ENCODE measurements around the gene TXNIP. TPM values are rescaled to one million over a fixed set of nuclear protein-coding genes. Genes with fewer than 3 reads are reported as not detected.

The TXNIP gene
- polyA plus RNA-seq, 1 of the 3 experiments (the other 2 are of a cell fraction) = 44.6 TPM

DNA sequence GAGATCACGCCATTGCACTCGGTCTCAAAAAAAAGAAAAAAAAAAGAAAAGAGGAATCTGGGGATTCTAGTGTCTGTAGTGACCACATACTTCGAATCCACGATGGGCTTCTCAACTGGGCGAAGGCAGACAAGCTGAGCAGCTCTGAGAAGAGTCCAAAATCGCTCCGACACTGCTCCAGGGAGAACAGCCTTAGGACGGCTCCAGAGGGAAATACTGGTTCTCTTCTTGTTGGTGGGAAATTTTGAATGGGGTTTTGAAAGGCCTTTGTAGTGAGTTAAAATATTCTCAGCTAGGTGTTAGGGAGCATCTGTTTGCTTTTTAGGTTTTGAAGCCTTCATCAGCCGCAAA is 43.4 kb upstream of the TXNIP start:
- Histone ChIP-seq H3K9me3 (no peaks in the 10 kb centered on the region), H3K27ac (ENCODE audit: low read depth in 2 of 2, low read length in 1 of 2) (peak overlapping the region in 1 of 2 experiments; percentile 88; a peak in 1 of 4 replicates), H3K4me1 (ENCODE audit: control insufficient read depth in 1 of 2, insufficient read depth in 2 of 2, low read depth in 1 of 2, low read length in 1 of 2) (peaks cover 0 to 2% of the 10 kb centered on the region in 2 experiments; a peak in 2 of 4 replicates), H3K36me3 (replicated peaks in 1 of 2; ENCODE audit: control insufficient read depth in 1 of 2, insufficient read depth in 2 of 2, low read length in 1 of 2) (no peaks in the 10 kb centered on the region), H3K4me3 (ENCODE audit: low read depth in 2 of 2, low read length in 1 of 2) (peak overlapping the region; percentile 64 to 91), H2AFZ (ENCODE audit: low read depth) (peak overlapping the region; percentile 53; the same call in 1 of the 2 replicates), H4K20me1 (ENCODE audit: insufficient read depth) (no peaks in the 10 kb centered on the region; the same call in 1 of the 2 replicates), H3F3A (replicated peaks; ENCODE audit: insufficient read depth) (peaks cover 49% of the 10 kb centered on the region), H3K27me3 (ENCODE audit: insufficient read depth) (no peaks in the 10 kb centered on the region), H3K9ac (peak overlapping the region; percentile 86; the same call in 1 of the 2 replicates), H3K4me2 (peak overlapping the region; percentile 92), H3K9me2 (no peaks in the 10 kb centered on the region), H3K79me2 (ENCODE audit: insufficient read depth) (no peaks in the 10 kb centered on the region)
- ChIA-PET POLR2A (interaction anchor here (5.4 kb wide), 1 partner anchor 12 kb away, joined by 35 read pairs; no protein-coding TSS in a partner anchor), CTCF (interaction anchor here (0.7 to 3.1 kb wide), 5 partner anchors 8 to 148 kb away, joined by 3 to 11 read pairs (median 4); no protein-coding TSS in a partner anchor)
- WGBS (ENCODE audit: low lambda C conversion rate) = 44% methylated on average over 9 of the region's 9 CpGs
- no peak for TF ChIP-seq RXRA (IDR thresholded peaks at IDR 0.05; ENCODE audit: borderline replicate concordance, low read depth)
- no peak for TF ChIP-seq JUND (IDR thresholded peaks at IDR 0.05)
- TF ChIP-seq, protein P1, sequence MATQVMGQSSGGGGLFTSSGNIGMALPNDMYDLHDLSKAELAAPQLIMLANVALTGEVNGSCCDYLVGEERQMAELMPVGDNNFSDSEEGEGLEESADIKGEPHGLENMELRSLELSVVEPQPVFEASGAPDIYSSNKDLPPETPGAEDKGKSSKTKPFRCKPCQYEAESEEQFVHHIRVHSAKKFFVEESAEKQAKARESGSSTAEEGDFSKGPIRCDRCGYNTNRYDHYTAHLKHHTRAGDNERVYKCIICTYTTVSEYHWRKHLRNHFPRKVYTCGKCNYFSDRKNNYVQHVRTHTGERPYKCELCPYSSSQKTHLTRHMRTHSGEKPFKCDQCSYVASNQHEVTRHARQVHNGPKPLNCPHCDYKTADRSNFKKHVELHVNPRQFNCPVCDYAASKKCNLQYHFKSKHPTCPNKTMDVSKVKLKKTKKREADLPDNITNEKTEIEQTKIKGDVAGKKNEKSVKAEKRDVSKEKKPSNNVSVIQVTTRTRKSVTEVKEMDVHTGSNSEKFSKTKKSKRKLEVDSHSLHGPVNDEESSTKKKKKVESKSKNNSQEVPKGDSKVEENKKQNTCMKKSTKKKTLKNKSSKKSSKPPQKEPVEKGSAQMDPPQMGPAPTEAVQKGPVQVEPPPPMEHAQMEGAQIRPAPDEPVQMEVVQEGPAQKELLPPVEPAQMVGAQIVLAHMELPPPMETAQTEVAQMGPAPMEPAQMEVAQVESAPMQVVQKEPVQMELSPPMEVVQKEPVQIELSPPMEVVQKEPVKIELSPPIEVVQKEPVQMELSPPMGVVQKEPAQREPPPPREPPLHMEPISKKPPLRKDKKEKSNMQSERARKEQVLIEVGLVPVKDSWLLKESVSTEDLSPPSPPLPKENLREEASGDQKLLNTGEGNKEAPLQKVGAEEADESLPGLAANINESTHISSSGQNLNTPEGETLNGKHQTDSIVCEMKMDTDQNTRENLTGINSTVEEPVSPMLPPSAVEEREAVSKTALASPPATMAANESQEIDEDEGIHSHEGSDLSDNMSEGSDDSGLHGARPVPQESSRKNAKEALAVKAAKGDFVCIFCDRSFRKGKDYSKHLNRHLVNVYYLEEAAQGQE (IDR thresholded peaks at IDR 0.05; ENCODE audit: low read depth, low read length) = no peak
- no peak for TF ChIP-seq RCOR1 (IDR thresholded peaks at IDR 0.05; ENCODE audit: low read length)
- TF ChIP-seq, protein P2, sequence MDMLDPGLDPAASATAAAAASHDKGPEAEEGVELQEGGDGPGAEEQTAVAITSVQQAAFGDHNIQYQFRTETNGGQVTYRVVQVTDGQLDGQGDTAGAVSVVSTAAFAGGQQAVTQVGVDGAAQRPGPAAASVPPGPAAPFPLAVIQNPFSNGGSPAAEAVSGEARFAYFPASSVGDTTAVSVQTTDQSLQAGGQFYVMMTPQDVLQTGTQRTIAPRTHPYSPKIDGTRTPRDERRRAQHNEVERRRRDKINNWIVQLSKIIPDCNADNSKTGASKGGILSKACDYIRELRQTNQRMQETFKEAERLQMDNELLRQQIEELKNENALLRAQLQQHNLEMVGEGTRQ (IDR thresholded peaks at IDR 0.05; ENCODE audit: borderline replicate concordance, low read depth, low read length) = no peak
- TF ChIP-seq, protein P3, sequence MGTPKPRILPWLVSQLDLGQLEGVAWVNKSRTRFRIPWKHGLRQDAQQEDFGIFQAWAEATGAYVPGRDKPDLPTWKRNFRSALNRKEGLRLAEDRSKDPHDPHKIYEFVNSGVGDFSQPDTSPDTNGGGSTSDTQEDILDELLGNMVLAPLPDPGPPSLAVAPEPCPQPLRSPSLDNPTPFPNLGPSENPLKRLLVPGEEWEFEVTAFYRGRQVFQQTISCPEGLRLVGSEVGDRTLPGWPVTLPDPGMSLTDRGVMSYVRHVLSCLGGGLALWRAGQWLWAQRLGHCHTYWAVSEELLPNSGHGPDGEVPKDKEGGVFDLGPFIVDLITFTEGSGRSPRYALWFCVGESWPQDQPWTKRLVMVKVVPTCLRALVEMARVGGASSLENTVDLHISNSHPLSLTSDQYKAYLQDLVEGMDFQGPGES (IDR thresholded peaks at IDR 0.05; ENCODE audit: low read depth, low read length) = no peak
- no peak for TF ChIP-seq ELF1 (IDR thresholded peaks at IDR 0.05)
- no peak for DNase-seq

DNA sequence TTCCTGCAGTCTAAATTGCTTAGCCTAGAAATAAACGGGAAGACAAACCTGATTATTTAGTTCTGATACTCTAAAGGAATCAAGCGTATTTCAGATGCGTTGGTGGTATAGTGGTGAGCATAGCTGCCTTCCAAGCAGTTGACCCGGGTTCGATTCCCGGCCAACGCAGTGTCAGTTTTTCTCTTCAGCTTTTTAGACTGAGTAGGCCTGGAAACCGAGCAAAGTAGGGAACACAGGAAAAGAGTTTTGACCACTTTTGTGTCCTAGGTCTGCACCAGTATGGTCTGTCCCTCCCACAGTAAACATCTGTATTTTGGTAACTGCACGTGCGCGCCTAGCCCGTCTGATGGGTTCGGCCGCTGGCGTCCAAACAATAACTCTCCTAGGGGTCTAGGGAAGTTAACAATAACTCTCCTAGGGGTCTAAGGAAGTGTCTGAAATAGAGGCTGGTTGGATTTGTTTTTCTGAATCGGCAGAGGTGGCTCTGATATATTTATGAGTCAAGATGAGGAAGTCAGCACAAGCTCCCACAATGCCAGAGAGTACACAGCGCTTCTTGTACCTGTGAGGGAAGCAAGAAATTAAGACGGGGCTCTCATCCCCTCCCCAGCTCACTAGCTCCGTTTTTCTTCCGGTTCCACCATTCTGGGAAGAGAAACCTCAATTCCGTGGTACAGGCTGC is 40.7 kb upstream of the TXNIP start:
- H3K79me2 ChIP-seq (ENCODE audit: insufficient read depth) = no peaks in the 10 kb centered on the region
- peak overlapping the region; percentile 99 for H2AFZ ChIP-seq (ENCODE audit: low read depth)
- ChIA-PET POLR2A (interaction anchor here (1.8 to 5.4 kb wide), 2 partner anchors 11 to 15 kb away, joined by 4 to 35 read pairs; no protein-coding TSS in a partner anchor), CTCF (interaction anchor here (1.9 to 3.1 kb wide), 2 partner anchors 60 to 145 kb away, joined by 7 to 11 read pairs; no protein-coding TSS in a partner anchor)
- no peak for DNase-seq
- peak overlapping the region; percentile 78 to 88 for H3K27ac ChIP-seq (ENCODE audit: low read depth in 2 of 2, low read length in 1 of 2)
- H3K9ac ChIP-seq = peak overlapping the region; percentile 86
- no peaks in the 10 kb centered on the region for H3K36me3 ChIP-seq (replicated peaks in 1 of 2; ENCODE audit: control insufficient read depth in 1 of 2, insufficient read depth in 2 of 2, low read length in 1 of 2)
- H3K4me3 ChIP-seq (ENCODE audit: low read depth in 2 of 2, low read length in 1 of 2) = peak overlapping the region; percentile 64 to 91
- H3K9me2 ChIP-seq = no peaks in the 10 kb centered on the region
- no peaks in the 10 kb centered on the region for H3K27me3 ChIP-seq (ENCODE audit: insufficient read depth)
- H4K20me1 ChIP-seq (ENCODE audit: insufficient read depth) = no peaks in the 10 kb centered on the region; the same call in 1 of the 2 replicates
- under 1% methylated on average over 21 of the region's 21 CpGs for WGBS (ENCODE audit: low lambda C conversion rate)
- peaks cover 0 to 3% of the 10 kb centered on the region in 2 experiments; a peak in 2 of 4 replicates for H3K4me1 ChIP-seq (ENCODE audit: control insufficient read depth in 1 of 2, insufficient read depth in 2 of 2, low read depth in 1 of 2, low read length in 1 of 2)
- peak overlapping the region; percentile 92 for H3K4me2 ChIP-seq
- peaks cover 49% of the 10 kb centered on the region for H3F3A ChIP-seq (replicated peaks; ENCODE audit: insufficient read depth)
- no peaks in the 10 kb centered on the region for H3K9me3 ChIP-seq
- TF ChIP-seq, protein P4, sequence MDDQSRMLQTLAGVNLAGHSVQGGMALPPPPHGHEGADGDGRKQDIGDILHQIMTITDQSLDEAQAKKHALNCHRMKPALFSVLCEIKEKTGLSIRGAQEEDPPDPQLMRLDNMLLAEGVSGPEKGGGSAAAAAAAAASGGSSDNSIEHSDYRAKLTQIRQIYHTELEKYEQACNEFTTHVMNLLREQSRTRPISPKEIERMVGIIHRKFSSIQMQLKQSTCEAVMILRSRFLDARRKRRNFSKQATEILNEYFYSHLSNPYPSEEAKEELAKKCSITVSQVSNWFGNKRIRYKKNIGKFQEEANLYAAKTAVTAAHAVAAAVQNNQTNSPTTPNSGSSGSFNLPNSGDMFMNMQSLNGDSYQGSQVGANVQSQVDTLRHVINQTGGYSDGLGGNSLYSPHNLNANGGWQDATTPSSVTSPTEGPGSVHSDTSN (IDR thresholded peaks at IDR 0.05) = no peak
- TF ChIP-seq RAD21 (IDR thresholded peaks at IDR 0.05; ENCODE audit: low read length) (no peak), MEF2A (IDR thresholded peaks at IDR 0.05; ENCODE audit: borderline replicate concordance, low read depth) (no peak), GABPA (IDR thresholded peaks at IDR 0.05; ENCODE audit: low read depth) (peak; percentile 27; the same call in 1 of the 2 replicates), RCOR1 (IDR thresholded peaks at IDR 0.05; ENCODE audit: low read length) (no peak; the same call in 1 of the 2 replicates), POLR2AphosphoS5 (IDR thresholded peaks at IDR 0.05; ENCODE audit: low read depth, low read length) (no peak), EZH2phosphoT487 (IDR thresholded peaks at IDR 0.05; ENCODE audit: borderline replicate concordance, low read depth) (no peak), CHD2 (IDR thresholded peaks at IDR 0.05; ENCODE audit: low read length, partially characterized antibody) (peak; percentile 75), TEAD4 (IDR thresholded peaks at IDR 0.05; ENCODE audit: borderline replicate concordance, insufficient read depth) (peak; percentile 92), NFIC (IDR thresholded peaks at IDR 0.05; ENCODE audit: borderline replicate concordance) (no peak)
- TF ChIP-seq, protein P5, sequence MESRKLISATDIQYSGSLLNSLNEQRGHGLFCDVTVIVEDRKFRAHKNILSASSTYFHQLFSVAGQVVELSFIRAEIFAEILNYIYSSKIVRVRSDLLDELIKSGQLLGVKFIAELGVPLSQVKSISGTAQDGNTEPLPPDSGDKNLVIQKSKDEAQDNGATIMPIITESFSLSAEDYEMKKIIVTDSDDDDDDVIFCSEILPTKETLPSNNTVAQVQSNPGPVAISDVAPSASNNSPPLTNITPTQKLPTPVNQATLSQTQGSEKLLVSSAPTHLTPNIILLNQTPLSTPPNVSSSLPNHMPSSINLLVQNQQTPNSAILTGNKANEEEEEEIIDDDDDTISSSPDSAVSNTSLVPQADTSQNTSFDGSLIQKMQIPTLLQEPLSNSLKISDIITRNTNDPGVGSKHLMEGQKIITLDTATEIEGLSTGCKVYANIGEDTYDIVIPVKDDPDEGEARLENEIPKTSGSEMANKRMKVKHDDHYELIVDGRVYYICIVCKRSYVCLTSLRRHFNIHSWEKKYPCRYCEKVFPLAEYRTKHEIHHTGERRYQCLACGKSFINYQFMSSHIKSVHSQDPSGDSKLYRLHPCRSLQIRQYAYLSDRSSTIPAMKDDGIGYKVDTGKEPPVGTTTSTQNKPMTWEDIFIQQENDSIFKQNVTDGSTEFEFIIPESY (IDR thresholded peaks at IDR 0.05; ENCODE audit: borderline replicate concordance, low read depth) = peak; percentile 51; the same call in 1 of the 2 replicates
